ENCODE results near the gene COMMD3. TPM values are rescaled to one million over a fixed set of nuclear protein-coding genes. Genes with fewer than 3 reads are reported as not detected.

COMMD3 gene
- total and polyA plus RNA-seq, 2 of the 8 experiments (the other 6 are each of a cell fraction or from before 2014, with no cell fraction given), result 2.3 to 2.7 TPM

GRCh38 chr10:22325272-22326144, 9.3 kb downstream of the COMMD3 start (continued):
- no peak for TF ChIP-seq CHD7 (IDR thresholded peaks at IDR 0.05; ENCODE audit: insufficient replicate concordance, low read length)
- no peak for TF ChIP-seq E2F6 (IDR thresholded peaks at IDR 0.05)
- peak; percentile 87 for TF ChIP-seq CTBP2 (IDR thresholded peaks at IDR 0.05; ENCODE audit: borderline replicate concordance, insufficient read depth, insufficient read length, low read length)
- TF ChIP-seq TBP (IDR thresholded peaks at IDR 0.05; ENCODE audit: low read depth, low read length), result peak; percentile 97
- peak; percentile 16 for TF ChIP-seq ASH2L (IDR thresholded peaks at IDR 0.05; ENCODE audit: low read length)
- TF ChIP-seq SAP30 (IDR thresholded peaks at IDR 0.05; ENCODE audit: insufficient read depth, insufficient replicate concordance, low read length), result no peak
- TF ChIP-seq POLR2AphosphoS5 (IDR thresholded peaks at IDR 0.05; ENCODE audit: low read depth, low read length), result no peak
- peak; percentile 43; the same call in 1 of the 2 replicates for TF ChIP-seq SUZ12 (IDR thresholded peaks at IDR 0.05; ENCODE audit: low read length)

Measured in H1 (cell line).